Gastroesophageal sphincter (tissue), 4 donors: ENCODE results near the gene YJU2. TPM values are rescaled to one million over a fixed set of nuclear protein-coding genes. Genes with fewer than 3 reads are reported as not detected.

Experiments
- ATAC-seq: fragments of 150-250 bp; one replicate; pipeline ENCODE4 v1.9.1; 2016; ENCODE audit warnings: mild to moderate bottlenecking, moderate library complexity
- H3K27ac ChIP-seq, 4 donors: fragments of 200-600 bp; sonication (generic) in 3 of 4; 1 replicate in 3 of 4; 2 replicates in 1 of 4; pipeline ENCODE4 v1.5.1; 2016 to 2019
- H3K27me3 ChIP-seq: fragments of 200-600 bp; sonication (generic); one replicate; pipeline ENCODE4 v1.5.1; 2019
- H3K36me3 ChIP-seq, 2 donors: fragments of 200-600 bp; sonication (generic); one replicate each; pipeline ENCODE4 v1.5.1; 2019; ENCODE audit warnings: control low read depth in 1 of 2
- H3K4me1 ChIP-seq, 3 donors: fragments of 200-600 bp; sonication (generic); 1 replicate in 2 of 3; 2 replicates in 1 of 3; pipeline ENCODE4 v1.5.1; 2016 to 2019; ENCODE audit warnings: control low read depth in 2 of 3
- H3K4me3 ChIP-seq, 2 donors: fragments of 200-600 bp; sonication (generic); one replicate each; pipeline ENCODE4 v1.5.1; 2019; ENCODE audit warnings: mild to moderate bottlenecking in 1 of 2, moderate library complexity in 1 of 2
- H3K9me3 ChIP-seq, 3 donors: fragments of 200-600 bp; sonication (generic); one replicate each; pipeline ENCODE4 v1.5.1; 2017 to 2019; ENCODE audit warnings: control low read depth in 2 of 3
- CTCF ChIP-seq, 4 experiments: fragments of 200-600 bp in 2 of 4; fragments of 450-650 bp in 2 of 4; sonication (generic) in 1 of 4; IDR thresholded peaks; one replicate each; pipeline ENCODE4 v1.5.1; 2017 to 2019; ENCODE audit warnings: antibody characterized with exemption in 4 of 4, mild to moderate bottlenecking in 2 of 4, moderate library complexity in 2 of 4
- EP300 ChIP-seq: sonication (generic); formaldehyde crosslinking; IDR thresholded peaks from one replicate; pipeline ENCODE4 v1.6.1; 2017; ENCODE audit warnings: antibody characterized with exemption, mild to moderate bottlenecking
- POLR2A ChIP-seq, 2 donors: fragments of 450-650 bp; IDR thresholded peaks; one replicate each; pipeline ENCODE4 v1.6.1; 2017; ENCODE audit warnings: antibody characterized with exemption in 2 of 2, mild to moderate bottlenecking in 2 of 2, moderate library complexity in 1 of 2
- POLR2AphosphoS5 ChIP-seq: sonication (generic); formaldehyde crosslinking; IDR thresholded peaks from one replicate; pipeline ENCODE4 v1.6.1; 2017; ENCODE audit warnings: antibody characterized with exemption
- WGBS, 2 donors: methylation state at CpG; one replicate each; pipeline ENCODE4 v1.1.5; 2018; ENCODE audit warnings: low coverage in 1 of 2; 5-methylcytosine and 5-hydroxymethylcytosine counted together
- total RNA-seq, 4 donors: library from RNA; depleted of rRNA; stranded (reverse); fragments of >200 nt; gene quantifications; one replicate each; pipeline ENCODE4 v1.1.0, GENCODE V29; 2016

YJU2 gene
- total RNA-seq, 4 donors from 2014 or later, result 20.0 to 24.6 (median 21.6) TPM

- Histone ChIP-seq H3K9me3 (no peaks in the 10 kb centered on the region), H3K4me3 (no peak overlapping the region), H3K4me1 (peaks cover 0 to 16% (median 0%) of the 10 kb centered on the region in 3 donors), H3K27me3 (peaks cover 64% of the 10 kb centered on the region), H3K36me3 (no peaks in the 10 kb centered on the region), H3K27ac (no peak overlapping the region)
- no peak for ATAC-seq
- WGBS, 2 donors, result no CpG with 5 or more reads among the region's 33 CpGs
- TF ChIP-seq POLR2AphosphoS5, result no peak
- TF ChIP-seq POLR2A (IDR thresholded peaks at IDR 0.05), result no peak
- no peak for TF ChIP-seq EP300
- no peak for TF ChIP-seq CTCF (IDR thresholded peaks at IDR 0.05)
Observed at GRCh38 chr19:4199699-4200293, 47.1 kb upstream of the YJU2 start.

- 52 to 65% methylated on average over 2 of the region's 2 CpGs for WGBS, 2 donors
- TF ChIP-seq EP300, result no peak
- no peak overlapping the region for H3K4me3 ChIP-seq
- H3K4me1 ChIP-seq, result peaks cover 0 to 19% (median 0%) of the 10 kb centered on the region in 3 donors
- no peak overlapping the region for H3K27ac ChIP-seq
- peaks cover 51% of the 10 kb centered on the region for H3K27me3 ChIP-seq
- no peak for ATAC-seq
- H3K9me3 ChIP-seq, result no peaks in the 10 kb centered on the region
- H3K36me3 ChIP-seq, result no peaks in the 10 kb centered on the region
Observed at GRCh38 chr19:4200940-4201542, 45.8 kb upstream of the YJU2 start.

GRCh38 chr19:4201798-4202197 lies 45.1 kb upstream of the YJU2 start:
- Histone ChIP-seq H3K36me3 (no peaks in the 10 kb centered on the region), H3K4me1 (peaks cover 0 to 19% (median 0%) of the 10 kb centered on the region in 3 donors), H3K27ac (no peak overlapping the region), H3K27me3 (peaks cover 44% of the 10 kb centered on the region), H3K9me3 (no peaks in the 10 kb centered on the region), H3K4me3 (no peak overlapping the region)
- 78 to 94% methylated on average over 3 to 4 of the region's 4 CpGs for WGBS, 2 donors
- no peak for TF ChIP-seq EP300
- TF ChIP-seq POLR2A (IDR thresholded peaks at IDR 0.05), result no peak
- no peak for TF ChIP-seq CTCF (IDR thresholded peaks at IDR 0.05)
- TF ChIP-seq POLR2AphosphoS5, result no peak
- ATAC-seq, result no peak

GRCh38 chr19:4206818-4207484 lies 39.9 kb upstream of the YJU2 start:
- Histone ChIP-seq H3K27me3 (peaks cover 43% of the 10 kb centered on the region), H3K27ac (no peak overlapping the region), H3K4me3 (no peak overlapping the region), H3K4me1 (peaks cover 0 to 9% (median 0%) of the 10 kb centered on the region in 3 donors), H3K9me3 (no peaks in the 10 kb centered on the region), H3K36me3 (no peaks in the 10 kb centered on the region)
- no peak for ATAC-seq
- WGBS, 2 donors, result 80 to 88% methylated on average over 3 to 5 of the region's 10 CpGs
- TF ChIP-seq POLR2AphosphoS5, result no peak
- no peak for TF ChIP-seq EP300
- TF ChIP-seq CTCF (IDR thresholded peaks at IDR 0.05), result no peak
- no peak for TF ChIP-seq POLR2A (IDR thresholded peaks at IDR 0.05)

GRCh38 chr19:4208385-4209094 lies 38.3 kb upstream of the YJU2 start:
- no peaks in the 10 kb centered on the region for H3K9me3 ChIP-seq
- no peak overlapping the region for H3K4me3 ChIP-seq
- H3K27me3 ChIP-seq, result peaks cover 43% of the 10 kb centered on the region
- no peak for TF ChIP-seq CTCF (IDR thresholded peaks at IDR 0.05)
- no peak for TF ChIP-seq POLR2AphosphoS5
- TF ChIP-seq EP300, result no peak
- no peak for TF ChIP-seq POLR2A (IDR thresholded peaks at IDR 0.05)
- no peaks in the 10 kb centered on the region for H3K36me3 ChIP-seq
- peaks cover 0 to 9% (median 0%) of the 10 kb centered on the region in 3 donors for H3K4me1 ChIP-seq
- WGBS, 2 donors, result 77 to 90% methylated on average over 2 to 9 of the region's 13 CpGs
- no peak for ATAC-seq
- H3K27ac ChIP-seq, result no peak overlapping the region
